Esophagus muscularis mucosa (tissue), 4 donors: ENCODE results near the gene ASAP2.

Experiments
- CTCF ChIP-seq, 3 experiments: fragments of 200-600 bp in 2 of 3; fragments of 450-650 bp in 1 of 3; sonication (generic) in 2 of 3; IDR thresholded peaks; one replicate each; pipeline ENCODE4 v1.5.1; 2017 to 2019; ENCODE audit warnings: antibody characterized with exemption in 3 of 3, mild to moderate bottlenecking in 2 of 3, moderate library complexity in 1 of 3
- EP300 ChIP-seq: sonication (generic); formaldehyde crosslinking; IDR thresholded peaks from one replicate; pipeline ENCODE4 v1.6.1; 2017; ENCODE audit warnings: antibody characterized with exemption
- POLR2A ChIP-seq: fragments of 450-650 bp; IDR thresholded peaks from one replicate; pipeline ENCODE4 v1.6.1; 2017; ENCODE audit warnings: antibody characterized with exemption, moderate library complexity, mild to moderate bottlenecking, low read depth
- POLR2AphosphoS5 ChIP-seq, 2 donors: sonication (generic); formaldehyde crosslinking; IDR thresholded peaks; one replicate each; pipeline ENCODE4 v1.6.1; 2017; ENCODE audit warnings: antibody characterized with exemption in 2 of 2

- TF ChIP-seq CTCF (IDR thresholded peaks at IDR 0.05) = no peak
- TF ChIP-seq EP300 = no peak
- TF ChIP-seq POLR2A = no peak
- TF ChIP-seq POLR2AphosphoS5 (IDR thresholded peaks at IDR 0.05) = no peak
Observed at GRCh38 chr2:9384521-9384920, 177.9 kb downstream of the ASAP2 start.
